ENCODE data around the gene NEURL1. TPM values are rescaled to one million over a fixed set of nuclear protein-coding genes. Genes with fewer than 3 reads are reported as not detected.
A peak's percentile ranks its signal among the peaks of the same experiment; 100 is the strongest.

Gene NEURL1
- polyA plus RNA-seq, 1 donor from 2014 or later: 0.35 TPM

DNA sequence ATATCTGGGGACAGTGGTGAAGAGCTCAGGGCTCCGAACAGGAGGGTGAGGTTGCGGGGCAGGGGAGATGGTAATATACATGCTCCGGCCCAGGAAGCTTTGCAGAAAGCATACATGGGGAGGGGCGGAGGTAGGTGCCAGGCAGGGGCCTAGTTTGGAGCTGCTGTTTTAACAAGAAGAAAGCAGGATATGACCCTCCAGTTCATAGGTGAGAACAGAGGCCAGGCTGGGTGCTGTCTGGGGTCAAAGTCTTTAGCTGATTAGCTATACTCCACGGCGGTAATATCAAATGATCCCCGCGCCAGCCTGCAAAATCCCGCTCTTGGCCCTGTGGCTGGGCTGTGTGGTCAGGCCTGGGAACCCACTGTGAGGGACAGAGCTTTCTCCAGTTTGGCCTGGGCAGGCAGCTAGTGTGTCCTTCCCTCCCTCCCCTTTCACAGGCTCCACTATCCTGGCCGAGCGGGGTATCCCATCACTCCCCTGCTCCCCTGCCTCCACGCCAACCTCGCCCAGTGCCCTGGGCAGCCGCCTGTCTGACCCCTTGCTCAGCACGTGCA, 95.6 kb downstream of the NEURL1 start:
- Mint-ChIP-seq H3K36me3 (no peaks in the 10 kb centered on the region), H3K4me1 (peaks cover 0 to 1% (median 0%) of the 10 kb centered on the region in 3 donors), H3K9me3 (no peaks in the 10 kb centered on the region), H3K4me3 (no peak overlapping the region), H3K27ac (no peak overlapping the region), H3K27me3 (no peaks in the 10 kb centered on the region)

DNA sequence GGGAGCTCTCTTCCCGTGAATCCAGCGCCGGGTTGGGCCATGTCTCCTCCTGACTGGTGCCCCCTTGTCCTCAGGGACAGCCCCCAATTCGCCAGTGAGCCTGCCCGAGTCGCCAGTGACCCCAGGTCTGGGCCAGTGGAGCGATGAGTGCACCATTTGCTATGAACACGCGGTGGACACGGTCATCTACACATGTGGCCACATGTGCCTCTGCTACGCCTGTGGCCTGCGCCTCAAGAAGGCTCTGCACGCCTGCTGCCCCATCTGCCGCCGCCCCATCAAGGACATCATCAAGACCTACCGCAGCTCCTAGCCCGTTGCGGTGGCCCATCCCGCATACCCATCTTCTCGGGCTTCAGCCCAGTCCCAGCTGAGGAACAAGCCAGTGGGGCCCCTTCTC, 96.6 kb downstream of the NEURL1 start:
- H3K36me3 Mint-ChIP-seq: no peaks in the 10 kb centered on the region
- H3K9me3 Mint-ChIP-seq: no peaks in the 10 kb centered on the region
- H3K4me3 Mint-ChIP-seq: no peak overlapping the region
- H3K4me1 Mint-ChIP-seq: no peaks in the 10 kb centered on the region
- H3K27ac Mint-ChIP-seq: no peak overlapping the region
- H3K27me3 Mint-ChIP-seq: no peaks in the 10 kb centered on the region

DNA sequence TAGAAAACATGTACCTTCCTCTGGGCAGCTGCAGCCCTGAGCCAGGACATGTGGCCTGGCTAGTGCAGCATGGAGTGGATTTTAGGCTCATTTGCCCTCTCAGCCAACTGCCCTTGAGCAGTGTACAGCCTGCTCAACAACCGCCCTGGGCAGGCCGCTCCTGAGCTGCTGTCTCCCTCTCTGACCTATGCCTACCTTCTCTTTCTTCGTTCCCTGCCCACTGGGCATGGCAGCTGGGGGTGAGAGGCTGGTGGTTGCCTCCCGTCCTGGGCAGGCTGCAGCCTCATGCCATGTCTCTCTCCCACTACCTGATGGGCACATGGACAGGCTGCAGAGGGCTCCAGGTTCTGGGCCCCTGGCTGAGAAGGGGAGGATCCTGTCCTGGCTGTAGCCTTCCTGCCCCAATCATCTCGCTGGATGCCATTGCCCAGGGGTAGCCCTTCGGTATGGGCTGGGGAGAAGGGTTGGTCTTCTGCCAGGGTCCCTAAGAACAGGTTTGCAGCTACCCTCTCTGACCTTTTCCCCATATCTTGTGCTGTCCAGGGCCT, 97.3 kb downstream of the NEURL1 start:
- Mint-ChIP-seq H3K4me1 (no peaks in the 10 kb centered on the region), H3K27ac (peak overlapping the region in 1 of 3 donors; percentile 31), H3K36me3 (no peaks in the 10 kb centered on the region), H3K27me3 (no peaks in the 10 kb centered on the region), H3K4me3 (no peak overlapping the region), H3K9me3 (no peaks in the 10 kb centered on the region)

DNA sequence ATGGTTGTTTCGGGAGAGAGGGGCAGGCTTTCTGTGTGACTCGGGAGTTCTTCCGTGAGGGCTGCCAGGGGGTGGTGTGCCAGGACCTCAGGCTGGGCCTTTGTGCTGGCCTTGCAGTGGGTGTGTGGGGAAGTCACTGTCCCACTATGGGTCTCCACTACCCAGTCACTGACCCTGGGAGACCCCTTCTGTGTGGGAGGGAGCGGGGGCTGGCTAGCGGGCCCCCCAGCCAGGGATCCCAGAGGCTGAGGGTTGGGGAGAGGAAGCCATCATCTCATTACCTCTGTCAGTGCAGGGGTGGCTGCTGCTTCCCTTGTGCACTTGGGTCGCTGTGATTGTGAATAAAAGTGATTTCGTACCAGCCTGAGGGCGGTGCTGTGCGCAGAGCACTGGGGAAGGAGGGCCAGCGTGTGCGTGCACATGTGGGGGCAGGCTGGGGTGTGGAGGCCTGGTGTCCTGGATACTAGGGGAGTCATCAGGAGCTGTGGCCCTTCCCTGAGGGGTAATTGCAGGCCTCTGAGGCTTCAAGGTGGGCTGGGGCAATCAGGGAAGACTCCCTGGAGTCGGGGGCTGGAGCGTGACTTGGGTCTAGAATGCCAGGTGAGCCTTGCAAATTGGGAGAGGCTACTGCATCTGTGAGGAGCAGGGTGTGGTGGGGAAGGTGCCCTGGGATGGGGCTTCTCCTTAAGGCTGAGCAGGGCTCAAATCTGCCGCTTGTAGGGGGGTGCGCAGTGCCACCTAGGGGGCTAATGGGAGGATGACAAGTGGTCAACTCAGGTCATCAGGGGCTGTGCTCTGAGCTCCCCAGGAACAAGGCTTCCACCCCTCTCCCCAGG, 98.9 kb downstream of the NEURL1 start:
- Mint-ChIP-seq H3K4me3 (no peak overlapping the region), H3K9me3 (no peaks in the 10 kb centered on the region), H3K36me3 (no peaks in the 10 kb centered on the region), H3K27ac (peak overlapping the region in 1 of 3 donors; percentile 5), H3K27me3 (no peaks in the 10 kb centered on the region), H3K4me1 (no peaks in the 10 kb centered on the region)

- Mint-ChIP-seq H3K36me3 (no peaks in the 10 kb centered on the region), H3K4me3 (no peak overlapping the region), H3K27me3 (no peaks in the 10 kb centered on the region), H3K9me3 (no peaks in the 10 kb centered on the region), H3K4me1 (no peaks in the 10 kb centered on the region), H3K27ac (no peak overlapping the region)
Observed at GRCh38 chr10:103593022-103593570, 99.6 kb downstream of the NEURL1 start.

GRCh38 chr10:103595933-103596726, 102.6 kb downstream of the NEURL1 start:
- no peak overlapping the region for H3K4me3 Mint-ChIP-seq
- H3K4me1 Mint-ChIP-seq: no peaks in the 10 kb centered on the region
- no peaks in the 10 kb centered on the region for H3K36me3 Mint-ChIP-seq
- no peaks in the 10 kb centered on the region for H3K27me3 Mint-ChIP-seq
- no peak overlapping the region for H3K27ac Mint-ChIP-seq
- H3K9me3 Mint-ChIP-seq: no peaks in the 10 kb centered on the region

DNA sequence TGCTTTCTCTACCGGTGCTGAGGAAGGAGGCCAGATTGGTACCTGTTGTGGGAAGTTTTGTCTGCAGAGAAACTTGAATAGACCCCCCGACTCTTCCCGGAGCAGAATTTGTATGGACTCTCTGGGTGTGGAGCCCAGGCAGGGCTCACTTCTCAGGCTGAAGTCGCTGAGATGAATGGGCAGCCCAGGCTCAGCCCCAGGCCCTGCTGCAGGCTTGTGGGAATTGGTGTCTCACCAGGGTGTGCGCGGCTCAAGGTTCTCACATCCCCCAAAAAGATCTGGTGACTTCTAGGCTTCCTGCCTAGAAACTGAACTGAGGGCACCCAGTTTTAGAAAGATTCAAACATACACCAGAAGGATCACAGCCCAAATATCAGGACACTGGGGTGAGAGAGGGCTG, 103.5 kb downstream of the NEURL1 start:
- Mint-ChIP-seq H3K36me3 (no peaks in the 10 kb centered on the region), H3K9me3 (no peaks in the 10 kb centered on the region), H3K4me1 (no peaks in the 10 kb centered on the region), H3K4me3 (no peak overlapping the region), H3K27ac (no peak overlapping the region), H3K27me3 (no peaks in the 10 kb centered on the region)

DNA sequence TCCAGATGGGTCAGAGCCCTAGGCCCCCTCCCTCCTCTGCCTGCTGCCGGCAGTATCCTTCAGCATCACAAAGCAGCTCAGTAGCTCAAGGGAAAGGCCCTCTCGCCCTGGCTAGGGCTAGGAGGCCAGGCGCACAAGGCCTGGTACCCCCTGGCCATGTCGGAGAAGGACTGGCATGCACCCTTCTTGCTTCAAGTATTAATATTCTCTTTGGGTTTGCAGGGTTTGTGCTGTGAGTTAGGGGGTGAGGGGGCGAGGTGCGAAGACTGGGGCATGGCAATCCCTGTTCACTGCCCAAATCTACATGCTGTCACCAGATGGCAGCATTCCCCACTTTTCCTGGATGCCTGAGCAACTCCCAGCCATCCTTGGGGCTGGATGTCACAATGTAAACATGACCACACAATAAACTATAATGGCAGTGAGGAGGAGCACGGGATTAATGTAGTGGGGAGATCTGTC, 105.2 kb downstream of the NEURL1 start:
- H3K4me3 Mint-ChIP-seq: peak overlapping the region in 1 of 4 donors; percentile 43
- no peaks in the 10 kb centered on the region for H3K27me3 Mint-ChIP-seq
- no peaks in the 10 kb centered on the region for H3K36me3 Mint-ChIP-seq
- H3K27ac Mint-ChIP-seq: no peak overlapping the region
- H3K4me1 Mint-ChIP-seq: no peaks in the 10 kb centered on the region
- no peaks in the 10 kb centered on the region for H3K9me3 Mint-ChIP-seq

GRCh38 chr10:103599211-103599610, 105.7 kb downstream of the NEURL1 start:
- no peaks in the 10 kb centered on the region for H3K27me3 Mint-ChIP-seq
- no peaks in the 10 kb centered on the region for H3K9me3 Mint-ChIP-seq
- no peak overlapping the region for H3K4me3 Mint-ChIP-seq
- H3K36me3 Mint-ChIP-seq: no peaks in the 10 kb centered on the region
- no peaks in the 10 kb centered on the region for H3K4me1 Mint-ChIP-seq
- H3K27ac Mint-ChIP-seq: no peak overlapping the region

- Mint-ChIP-seq H3K27ac (no peak overlapping the region), H3K9me3 (no peaks in the 10 kb centered on the region), H3K4me3 (no peak overlapping the region), H3K36me3 (no peaks in the 10 kb centered on the region), H3K27me3 (no peaks in the 10 kb centered on the region), H3K4me1 (no peaks in the 10 kb centered on the region)
Observed at GRCh38 chr10:103599907-103600306, 106.4 kb downstream of the NEURL1 start.

DNA sequence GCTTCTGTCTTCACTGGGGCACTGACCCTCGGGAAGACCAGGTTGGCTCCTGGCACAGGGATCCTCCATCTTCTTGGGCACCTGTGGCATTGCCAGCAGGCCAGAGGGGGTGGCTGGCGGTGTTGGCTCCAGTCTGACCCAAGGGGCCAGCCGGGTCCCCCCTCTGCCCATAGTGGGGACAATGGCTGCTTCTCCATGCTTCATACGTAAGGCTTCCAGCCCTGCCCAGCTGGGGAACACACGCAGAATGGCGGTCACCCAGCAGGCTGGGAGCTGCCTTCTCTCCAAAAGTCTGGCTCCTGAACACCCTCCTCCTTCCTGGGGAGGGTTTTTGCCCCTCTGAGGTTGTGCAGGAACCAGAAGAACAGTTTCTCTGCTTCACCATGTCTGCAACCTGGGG, 106.8 kb downstream of the NEURL1 start:
- Mint-ChIP-seq H3K27ac (no peak overlapping the region), H3K4me3 (no peak overlapping the region), H3K27me3 (no peaks in the 10 kb centered on the region), H3K36me3 (no peaks in the 10 kb centered on the region), H3K9me3 (no peaks in the 10 kb centered on the region), H3K4me1 (no peaks in the 10 kb centered on the region)

DNA sequence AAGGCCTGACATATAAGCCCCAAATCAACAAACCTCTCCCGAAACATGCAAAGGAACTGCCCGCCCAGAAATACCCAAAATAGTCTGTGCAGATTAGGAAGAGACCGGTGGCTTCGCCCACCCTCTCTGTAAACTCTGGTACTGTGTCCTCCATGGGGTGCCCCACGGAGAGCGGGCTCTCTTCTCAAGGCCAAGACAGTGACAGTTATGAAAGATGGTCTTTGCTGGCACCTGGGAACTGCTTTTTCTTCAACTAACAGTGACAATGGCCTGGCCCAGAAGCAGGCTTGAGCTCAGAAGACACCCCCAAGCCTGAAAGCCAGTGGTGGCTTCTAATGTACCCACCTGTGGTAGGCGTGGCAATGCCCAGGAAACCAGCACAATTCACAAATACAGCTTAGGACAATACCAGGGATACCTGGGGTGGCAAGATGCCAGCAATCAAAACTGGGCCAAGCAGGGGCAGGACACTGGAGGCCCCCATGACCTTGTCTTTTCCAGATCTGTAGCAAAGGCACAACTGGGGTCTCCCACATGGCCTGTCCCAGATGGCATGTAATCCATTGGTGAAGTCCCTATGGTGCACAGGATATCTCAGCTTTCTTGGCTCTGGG, 107.6 kb downstream of the NEURL1 start:
- Mint-ChIP-seq H3K27ac (no peak overlapping the region), H3K9me3 (no peaks in the 10 kb centered on the region), H3K4me3 (no peak overlapping the region), H3K36me3 (no peaks in the 10 kb centered on the region), H3K27me3 (no peaks in the 10 kb centered on the region), H3K4me1 (no peaks in the 10 kb centered on the region)

GRCh38 chr10:103602028-103602851, 108.7 kb downstream of the NEURL1 start:
- Mint-ChIP-seq H3K4me1 (no peaks in the 10 kb centered on the region), H3K27me3 (no peaks in the 10 kb centered on the region)

DNA sequence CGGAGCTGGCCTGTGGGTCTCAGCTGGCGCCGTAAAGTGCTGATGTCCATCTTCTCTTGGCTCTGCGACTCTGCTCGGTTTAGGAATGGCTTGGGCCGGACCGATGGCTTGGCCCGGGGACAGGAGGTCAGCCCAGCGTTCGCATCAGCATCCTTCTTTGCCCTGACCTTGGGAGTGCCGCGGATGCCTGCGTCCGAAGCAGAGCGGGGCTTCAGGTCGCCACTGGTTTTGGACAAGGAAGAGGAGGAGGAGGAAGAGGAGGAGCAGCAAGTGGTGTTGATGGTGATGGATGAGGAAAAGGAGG, 109.3 kb downstream of the NEURL1 start:
- Mint-ChIP-seq H3K4me3 (no peak overlapping the region), H3K4me1 (no peaks in the 10 kb centered on the region), H3K27me3 (no peaks in the 10 kb centered on the region), H3K27ac (no peak overlapping the region), H3K36me3 (no peaks in the 10 kb centered on the region), H3K9me3 (no peaks in the 10 kb centered on the region)

More at GRCh38 chr10:103602028-103602851, 108.7 kb downstream of the NEURL1 start:
- Mint-ChIP-seq H3K4me3 (no peak overlapping the region), H3K27ac (no peak overlapping the region), H3K9me3 (no peaks in the 10 kb centered on the region), H3K36me3 (no peaks in the 10 kb centered on the region)

Measured in IgD-negative memory B cell (primary cell).